GM21381 (cell line): ENCODE measurements around the gene HGFAC.

Source experiments
- ATAC-seq: cut with Tn5 transposase; IDR thresholded peaks from one replicate; pipeline ENCODE4 v1.9.1; 2021; ENCODE audit warnings: mild to moderate bottlenecking, moderate library complexity; ENCODE audit not compliant: unreplicated experiment

Gene HGFAC

GRCh38 chr4:3484057-3484973 is 42.5 kb downstream of the HGFAC start:
- no peak for ATAC-seq

- no peak for ATAC-seq
Measured at GRCh38 chr4:3485011-3485791, 43.4 kb downstream of the HGFAC start.

GRCh38 chr4:3485886-3486540 is 44.2 kb downstream of the HGFAC start:
- ATAC-seq: no peak

- ATAC-seq: no peak
Measured at GRCh38 chr4:3486541-3487540, 45.1 kb downstream of the HGFAC start.

- no peak for ATAC-seq
Measured at GRCh38 chr4:3487861-3488260, 46.1 kb downstream of the HGFAC start.

GRCh38 chr4:3488820-3489219 is 47.1 kb downstream of the HGFAC start:
- no peak for ATAC-seq

GRCh38 chr4:3489451-3489962 is 47.7 kb downstream of the HGFAC start:
- ATAC-seq: no peak

- ATAC-seq: no peak
Measured at GRCh38 chr4:3491681-3492405, 50.1 kb downstream of the HGFAC start.

- ATAC-seq: no peak
Measured at GRCh38 chr4:3492741-3493719, 51.3 kb downstream of the HGFAC start.

GRCh38 chr4:3493720-3494461 is 52.1 kb downstream of the HGFAC start:
- no peak for ATAC-seq

- no peak for ATAC-seq
Measured at GRCh38 chr4:3494462-3494871, 52.7 kb downstream of the HGFAC start.

GRCh38 chr4:3495204-3495975 is 53.6 kb downstream of the HGFAC start:
- no peak for ATAC-seq

- no peak for ATAC-seq
Measured at GRCh38 chr4:3496021-3496420, 54.3 kb downstream of the HGFAC start.

- ATAC-seq: no peak
Measured at GRCh38 chr4:3497095-3497494, 55.3 kb downstream of the HGFAC start.

GRCh38 chr4:3497523-3498389 is 56.0 kb downstream of the HGFAC start:
- ATAC-seq: no peak

- ATAC-seq: no peak
Measured at GRCh38 chr4:3498407-3498806, 56.6 kb downstream of the HGFAC start.
